HG03354 (cell line): ENCODE results near the gene SUGP1.

Experiments used
- ATAC-seq: cut with Tn5 transposase; IDR thresholded peaks from one replicate; pipeline ENCODE4 v1.9.1; 2021; ENCODE audit warnings: mild to moderate bottlenecking; ENCODE audit not compliant: unreplicated experiment, poor library complexity, severe bottlenecking

SUGP1 gene

DNA sequence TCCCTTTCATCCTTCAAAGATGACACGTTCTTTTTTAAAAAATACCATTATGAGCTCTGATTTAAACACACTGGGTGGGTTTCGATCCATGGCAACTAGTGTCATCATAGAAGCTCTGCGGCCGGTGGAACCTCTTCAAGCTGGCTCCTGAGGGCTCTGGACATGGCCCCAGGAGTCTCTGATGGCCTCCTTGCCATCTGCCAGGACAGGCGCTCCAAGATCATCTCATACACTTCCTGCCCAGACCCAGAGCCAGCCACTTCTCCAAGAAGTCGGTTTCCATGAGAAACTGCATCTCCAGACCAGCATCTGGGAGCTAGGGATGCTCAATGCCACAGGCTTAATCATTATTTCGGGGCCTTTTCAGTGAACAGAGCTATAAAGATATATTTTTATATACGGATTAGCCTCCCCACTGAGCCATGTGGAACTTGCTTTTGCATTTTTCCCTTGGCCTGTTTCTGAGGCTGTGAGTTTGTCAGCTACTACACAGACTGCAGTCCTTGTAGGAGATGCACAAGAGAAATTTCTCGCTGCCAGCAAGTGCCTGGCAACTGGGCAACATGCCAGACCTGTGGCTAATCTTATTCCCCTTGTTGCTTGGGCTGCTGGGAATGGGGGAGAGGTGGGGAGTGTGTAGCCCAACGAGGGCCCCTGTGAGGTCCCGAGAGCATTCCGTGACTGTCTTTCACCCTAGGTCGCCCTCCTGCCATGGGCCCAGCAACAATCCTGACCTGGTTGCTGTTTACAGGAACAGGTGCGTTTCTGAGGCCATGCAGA is 15.9 kb downstream of the SUGP1 start:
- no peak for ATAC-seq

DNA sequence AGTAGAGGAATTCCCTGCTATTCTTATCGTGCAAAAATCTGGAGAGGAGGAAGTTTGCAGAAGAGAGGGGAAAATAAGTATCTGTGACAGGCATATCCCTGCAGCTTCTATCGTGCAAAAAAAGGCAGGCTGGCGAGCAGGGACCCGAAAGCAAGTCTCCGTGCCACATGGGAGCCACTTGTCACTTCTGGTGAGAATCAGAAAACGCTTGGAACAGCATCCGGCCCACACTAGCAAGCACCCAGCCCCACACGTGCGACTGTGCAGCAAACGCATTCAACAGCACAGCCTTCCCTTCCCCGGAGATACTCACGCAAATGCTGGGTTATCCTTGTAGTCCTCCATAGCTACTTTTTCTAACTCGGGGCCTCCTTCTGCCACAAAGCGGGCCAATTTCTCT is 16.9 kb downstream of the SUGP1 start:
- no peak for ATAC-seq

DNA sequence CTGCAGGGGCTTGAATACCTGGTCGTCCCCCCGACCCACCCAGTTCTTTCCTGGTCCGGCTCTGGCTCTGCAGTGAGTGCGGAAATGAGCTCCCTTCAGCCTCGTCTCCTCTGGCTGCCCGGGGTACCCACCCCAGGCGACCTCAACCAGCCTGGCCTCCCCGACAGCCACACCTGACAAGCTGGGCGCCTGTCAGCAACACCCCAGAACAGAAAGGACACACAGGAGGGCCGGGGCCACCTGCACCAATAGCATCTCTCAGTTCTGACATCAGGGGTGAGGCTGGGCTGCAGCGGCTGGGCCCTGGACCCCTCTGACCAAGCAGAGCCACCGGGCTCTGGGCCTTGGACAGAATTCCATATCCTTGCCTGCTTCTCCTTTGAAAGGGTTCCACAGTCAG is 19.7 kb downstream of the SUGP1 start:
- ATAC-seq: no peak

DNA sequence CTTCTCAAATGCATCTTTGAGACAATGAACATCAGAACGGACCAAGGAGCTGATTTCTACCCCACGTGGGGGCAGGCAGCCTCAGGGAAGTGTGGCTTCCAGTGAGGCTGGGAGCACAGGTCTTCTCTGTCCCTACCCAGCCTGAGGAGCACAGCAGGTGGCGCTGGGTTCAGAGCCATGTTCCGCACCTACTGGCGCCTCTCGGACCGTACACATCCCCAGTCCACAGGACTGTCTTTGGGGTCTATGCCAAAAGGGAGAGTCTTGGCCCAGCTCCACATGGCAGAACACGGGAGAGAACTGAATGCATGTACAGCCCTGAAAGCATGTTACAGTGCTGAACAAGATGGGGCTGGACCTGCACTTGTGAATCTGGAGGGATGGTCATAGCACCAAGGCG is 22.6 kb downstream of the SUGP1 start:
- ATAC-seq: no peak

DNA sequence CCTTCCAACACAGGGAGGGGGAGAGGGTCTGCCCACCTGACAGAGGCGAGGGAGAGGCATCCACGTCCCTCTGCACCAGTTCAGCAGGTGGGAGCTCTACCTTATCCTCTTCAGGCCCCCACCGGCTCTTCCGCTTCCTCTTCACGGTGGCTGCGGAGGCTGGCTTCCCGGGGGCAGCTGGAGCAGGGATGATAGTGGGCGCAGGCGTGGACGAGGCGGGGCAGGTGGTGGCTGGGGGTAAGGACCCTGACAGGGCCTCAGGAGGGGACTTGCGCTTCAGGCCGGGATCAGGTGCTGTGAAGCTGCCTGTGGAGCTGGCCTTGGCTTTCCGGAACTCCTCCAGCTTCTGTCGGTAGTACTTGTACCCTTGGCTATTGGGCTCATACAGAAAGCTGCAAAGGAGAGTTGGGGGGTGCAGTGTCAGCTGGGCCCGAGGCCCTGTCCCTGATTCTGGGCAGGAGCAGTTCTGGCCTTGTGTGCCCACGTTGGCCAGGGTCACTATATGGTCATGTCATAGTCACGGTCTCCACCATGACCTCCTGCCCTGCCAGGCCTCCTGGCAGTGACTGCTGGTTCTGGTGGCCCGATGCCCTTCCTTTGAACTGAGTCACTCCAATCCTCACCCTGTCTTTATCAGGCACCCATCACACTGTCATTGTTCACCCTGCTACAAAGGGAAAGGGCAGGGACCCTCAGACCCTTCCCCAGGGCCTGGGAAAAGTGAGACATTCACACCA is 23.2 kb downstream of the SUGP1 start:
- ATAC-seq: no peak

DNA sequence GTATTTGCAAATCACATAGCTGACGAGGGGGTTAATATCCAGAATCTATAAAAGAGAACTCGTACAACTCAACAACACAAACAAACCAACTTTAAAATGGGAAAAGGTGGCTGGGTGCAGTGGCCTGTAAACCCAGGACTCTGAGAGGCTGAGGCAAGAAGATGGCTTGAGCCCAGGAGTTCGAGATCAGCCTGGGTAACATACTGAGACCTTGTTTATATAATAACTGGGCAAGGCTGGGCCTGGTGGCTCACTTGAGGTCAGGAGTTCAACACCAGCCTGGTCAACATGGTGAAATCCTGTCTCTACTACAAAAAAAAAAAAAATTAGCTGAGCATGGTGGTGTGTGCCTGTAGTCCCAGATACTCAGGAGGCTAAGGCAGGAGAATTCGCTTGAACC is 25.4 kb downstream of the SUGP1 start:
- ATAC-seq: no peak

DNA sequence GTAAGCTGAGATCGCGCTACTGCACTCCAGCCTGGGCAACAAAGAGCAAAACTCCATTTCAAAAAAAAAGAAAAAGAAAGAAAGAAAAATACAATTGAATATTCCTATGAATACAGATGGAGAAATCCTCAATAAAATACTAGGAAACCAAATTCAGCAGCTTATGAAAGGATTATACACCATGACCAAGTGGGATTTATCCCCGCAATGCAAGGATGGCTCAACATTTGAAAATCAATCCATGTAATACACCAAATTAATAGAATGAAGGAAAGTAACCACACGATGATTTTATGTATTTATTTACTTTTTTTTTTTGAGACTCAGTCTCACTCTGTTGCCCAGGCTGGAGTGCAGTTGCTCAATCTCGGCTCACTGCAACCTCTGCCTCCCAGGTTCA is 27.7 kb downstream of the SUGP1 start:
- no peak for ATAC-seq

DNA sequence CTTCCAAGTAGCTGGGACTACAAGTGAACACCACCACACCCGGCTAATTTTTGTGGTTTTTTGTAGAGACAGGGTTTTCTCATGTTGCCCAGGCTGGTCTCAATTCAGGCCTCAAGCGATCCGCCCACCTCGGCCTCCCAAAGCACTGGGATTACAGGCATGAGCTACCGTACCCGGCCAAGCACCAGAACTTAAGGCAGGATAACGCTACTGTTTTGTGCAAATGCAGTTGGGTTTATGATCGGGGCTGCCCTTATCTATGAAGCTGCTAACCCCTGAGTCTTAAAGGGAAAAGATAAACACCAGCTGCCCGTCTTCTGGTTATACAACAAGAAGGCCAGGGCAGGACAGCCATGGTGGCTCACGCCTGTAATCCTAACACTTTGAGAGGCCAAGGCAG is 34.6 kb downstream of the SUGP1 start:
- no peak for ATAC-seq

DNA sequence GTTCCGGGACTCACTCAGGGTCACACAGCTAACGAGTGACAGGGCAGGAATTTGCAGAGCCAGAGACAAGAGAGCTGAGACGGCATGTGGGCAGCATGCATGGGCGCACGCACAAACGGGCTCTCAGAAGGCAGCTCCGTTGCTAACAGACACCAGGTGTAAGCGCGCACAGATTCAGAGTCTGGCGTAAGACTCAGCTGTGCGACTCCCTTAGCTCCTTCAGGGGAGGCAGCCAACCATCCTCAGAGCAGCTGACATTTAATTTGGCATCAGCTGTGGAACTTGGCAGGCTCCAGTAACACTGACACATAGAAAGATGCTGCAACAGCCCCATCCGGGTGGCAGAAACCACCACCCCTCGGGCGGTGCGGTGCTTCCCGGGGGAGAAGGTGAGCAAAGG is 39.7 kb downstream of the SUGP1 start:
- ATAC-seq: no peak

DNA sequence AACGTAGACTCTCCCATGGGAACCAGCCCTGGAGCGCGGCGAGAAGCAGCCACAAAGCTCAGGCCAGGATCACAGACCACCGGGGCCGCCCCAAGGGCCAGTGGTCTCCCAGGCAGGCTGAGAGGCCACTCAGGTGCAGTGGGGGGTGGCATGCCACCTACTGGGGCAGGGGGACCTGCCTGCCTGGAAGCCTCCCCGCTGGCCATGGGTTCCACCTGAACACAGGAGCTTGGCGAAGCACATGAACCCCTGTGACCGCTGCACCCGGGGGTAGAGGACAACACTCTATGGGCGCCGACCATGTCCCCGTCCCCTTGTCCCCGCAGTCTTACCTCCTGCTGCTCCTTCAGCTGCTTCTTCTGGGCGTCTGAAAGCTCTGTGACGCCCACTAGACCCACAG is 40.5 kb downstream of the SUGP1 start:
- ATAC-seq: no peak

DNA sequence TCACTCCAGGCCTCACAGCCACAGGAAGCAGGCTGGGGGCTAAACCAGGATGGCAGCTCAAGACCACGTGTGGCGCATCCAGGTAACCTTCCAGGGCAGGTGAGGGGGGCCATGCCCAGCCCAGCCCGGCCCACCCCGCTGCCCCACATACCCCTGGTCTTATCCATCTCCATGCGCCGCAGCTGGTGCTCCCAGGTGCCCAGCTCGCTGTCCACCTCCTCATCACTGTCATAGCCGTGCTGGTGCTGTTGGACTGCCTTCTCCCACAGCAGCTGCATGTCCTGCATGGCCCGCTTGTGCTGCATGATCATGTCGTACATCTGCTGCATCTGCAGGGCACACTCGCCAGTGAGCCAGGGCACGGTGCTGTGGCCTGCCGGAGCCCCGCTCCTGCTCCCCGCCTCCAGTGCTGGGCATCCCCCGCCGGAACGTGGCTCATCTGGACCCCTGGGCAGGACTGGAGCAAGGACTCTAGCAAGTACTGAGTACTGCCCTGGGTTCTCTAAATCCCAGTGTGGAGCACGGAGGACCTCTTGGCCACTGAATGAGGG is 41.2 kb downstream of the SUGP1 start:
- no peak for ATAC-seq

DNA sequence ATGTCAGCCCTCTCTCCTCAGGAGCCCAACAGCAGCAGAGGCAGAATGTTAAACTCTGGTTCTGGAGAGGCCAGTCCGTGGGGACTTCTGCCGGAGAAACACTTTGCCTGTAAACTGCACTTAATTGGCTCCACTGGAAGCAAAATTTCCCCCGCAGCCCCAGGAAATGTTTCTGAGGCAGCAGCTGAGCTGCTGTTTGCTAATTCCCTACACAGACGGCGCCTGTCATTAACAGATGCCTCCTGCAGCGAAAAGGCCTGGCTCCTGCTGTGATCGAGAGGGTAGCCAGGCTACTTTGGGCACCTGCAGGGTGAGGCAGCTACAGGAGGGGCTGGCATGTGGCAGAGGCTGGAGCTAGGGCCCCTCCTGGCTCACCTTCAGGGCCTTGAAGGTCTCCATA is 42.0 kb downstream of the SUGP1 start:
- ATAC-seq: no peak

DNA sequence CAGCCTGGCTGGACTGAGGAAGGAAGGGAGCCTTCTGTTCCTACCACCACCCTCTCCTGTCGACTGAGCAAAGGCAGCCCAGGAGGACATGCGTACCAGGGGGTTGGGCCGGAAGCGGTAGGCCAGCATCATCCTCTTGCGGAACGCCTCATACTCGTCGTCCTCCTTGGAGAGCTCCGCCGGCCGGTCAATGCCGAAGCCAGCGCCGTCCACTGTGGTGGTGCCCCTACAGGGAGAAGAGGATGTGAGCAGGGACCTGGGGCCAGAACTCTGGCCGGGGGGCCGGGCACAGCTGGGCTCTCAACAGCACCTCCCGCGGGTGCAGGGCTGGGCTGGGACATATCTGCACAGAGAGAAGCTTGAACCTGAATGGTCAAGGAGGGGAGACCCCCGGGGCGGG is 43.5 kb downstream of the SUGP1 start:
- no peak for ATAC-seq

DNA sequence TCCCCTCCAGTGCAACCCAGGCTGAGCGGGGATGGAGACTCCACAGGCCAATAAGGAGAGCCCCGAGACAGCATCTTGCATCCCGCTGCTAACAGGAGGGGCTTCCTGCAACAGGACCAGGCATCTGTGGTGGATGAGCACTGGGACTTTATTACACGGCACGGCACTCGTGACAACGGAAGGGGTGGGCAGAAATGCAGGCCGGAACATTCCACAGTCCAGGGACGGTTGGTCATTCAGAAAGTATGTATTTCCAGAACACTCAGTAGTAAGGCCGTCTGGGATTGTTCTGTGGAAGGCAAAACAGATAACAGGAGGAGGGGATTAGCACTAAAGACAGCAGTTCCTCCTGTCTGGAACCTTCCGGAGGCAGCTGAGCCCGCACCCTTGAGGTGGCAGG is 43.9 kb downstream of the SUGP1 start:
- ATAC-seq: no peak

DNA sequence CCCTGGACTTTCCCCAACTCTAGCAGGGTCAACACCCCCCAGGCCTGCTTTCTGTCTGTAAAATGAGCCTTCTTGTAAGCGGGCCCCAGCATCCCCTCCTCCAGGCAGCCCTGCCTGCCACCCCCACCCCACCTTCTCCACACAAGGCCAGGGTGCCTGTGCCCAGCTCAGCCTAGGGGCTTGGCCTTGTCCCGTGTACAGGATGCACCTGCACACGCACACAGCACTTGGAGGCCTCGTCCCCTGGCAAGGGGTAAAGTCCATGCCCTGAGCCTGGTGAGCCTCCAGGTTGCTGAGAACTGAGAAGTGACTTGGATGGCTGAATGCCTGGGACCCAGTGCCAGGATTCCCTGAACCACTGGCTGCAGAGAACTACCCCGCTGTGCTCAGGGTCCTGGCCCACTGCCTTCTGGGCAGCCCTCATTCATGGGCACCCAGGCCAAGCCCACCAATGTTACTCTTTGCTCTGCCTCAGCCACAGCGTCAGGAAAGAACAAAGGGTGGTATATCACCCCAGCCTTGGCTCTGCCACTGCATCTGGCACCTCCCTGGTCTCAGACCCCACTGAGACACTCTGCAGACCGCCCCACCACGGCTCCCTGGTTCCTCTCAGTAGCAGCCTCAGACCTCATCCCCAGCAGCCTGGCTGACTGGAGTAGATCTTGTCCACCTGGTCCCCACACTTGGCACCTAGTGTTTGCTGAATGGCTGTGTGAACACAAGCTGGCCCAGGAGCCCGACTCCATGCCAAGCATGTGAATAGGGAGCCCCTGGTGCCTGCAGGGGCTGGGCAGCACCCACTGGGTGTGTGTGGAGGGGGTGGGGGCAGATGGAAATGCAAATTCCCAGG is 45.4 kb downstream of the SUGP1 start:
- ATAC-seq: no peak

DNA sequence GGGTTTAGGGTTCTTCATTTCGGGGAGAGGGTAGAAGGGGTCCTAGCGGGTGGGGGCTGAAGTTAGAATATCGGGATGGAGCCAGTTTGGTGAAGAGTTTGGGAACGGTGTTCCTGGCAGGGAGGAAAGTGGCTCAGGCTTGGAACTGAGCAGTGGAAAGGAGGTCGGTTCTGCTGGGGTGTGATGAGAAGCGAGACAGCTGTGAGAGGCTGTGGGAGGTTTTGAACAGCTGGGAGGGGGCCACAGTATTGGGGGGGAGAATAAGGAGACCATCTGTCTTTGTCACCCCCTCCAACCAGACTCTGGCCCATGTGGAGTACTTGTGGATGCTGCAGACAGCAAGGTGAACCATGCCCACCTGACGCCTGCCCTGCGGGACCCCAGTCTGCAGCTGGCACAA is 46.2 kb downstream of the SUGP1 start:
- ATAC-seq: no peak

DNA sequence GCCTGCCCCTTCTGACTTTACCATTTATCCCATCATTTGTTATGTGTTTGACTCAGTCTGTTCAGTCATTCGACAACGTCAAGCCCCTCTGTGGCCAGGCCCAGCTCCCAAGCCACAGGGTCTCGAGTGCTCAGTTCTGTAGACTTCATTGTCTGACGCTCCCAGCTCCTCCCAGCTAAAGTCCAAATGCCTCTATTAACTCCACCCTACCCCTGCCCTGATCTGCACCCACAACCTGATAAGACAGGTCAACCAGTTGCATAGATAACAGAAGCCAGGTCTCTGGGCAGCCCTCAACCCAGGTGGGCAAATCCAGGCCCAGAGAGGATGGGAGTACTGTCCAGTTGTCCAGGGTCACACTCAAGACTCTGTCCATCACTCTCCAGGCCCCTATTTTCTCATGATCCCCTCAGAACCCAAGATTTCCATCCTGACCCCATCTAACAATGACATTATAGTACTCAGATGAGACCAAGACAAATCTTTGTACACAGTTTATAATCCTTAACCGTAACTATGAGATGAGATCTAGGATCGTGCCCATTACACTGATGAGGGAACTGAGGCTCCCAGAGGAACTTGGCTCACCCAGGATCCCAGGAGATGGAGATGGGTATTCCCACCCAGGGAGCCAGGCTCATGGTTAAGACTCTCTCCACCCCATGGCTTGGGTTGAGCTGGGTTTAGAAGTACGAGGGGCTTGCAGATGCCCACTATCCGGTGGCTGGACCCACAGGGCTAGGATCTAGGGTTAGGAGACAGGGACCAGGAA is 48.3 kb downstream of the SUGP1 start:
- ATAC-seq: no peak

DNA sequence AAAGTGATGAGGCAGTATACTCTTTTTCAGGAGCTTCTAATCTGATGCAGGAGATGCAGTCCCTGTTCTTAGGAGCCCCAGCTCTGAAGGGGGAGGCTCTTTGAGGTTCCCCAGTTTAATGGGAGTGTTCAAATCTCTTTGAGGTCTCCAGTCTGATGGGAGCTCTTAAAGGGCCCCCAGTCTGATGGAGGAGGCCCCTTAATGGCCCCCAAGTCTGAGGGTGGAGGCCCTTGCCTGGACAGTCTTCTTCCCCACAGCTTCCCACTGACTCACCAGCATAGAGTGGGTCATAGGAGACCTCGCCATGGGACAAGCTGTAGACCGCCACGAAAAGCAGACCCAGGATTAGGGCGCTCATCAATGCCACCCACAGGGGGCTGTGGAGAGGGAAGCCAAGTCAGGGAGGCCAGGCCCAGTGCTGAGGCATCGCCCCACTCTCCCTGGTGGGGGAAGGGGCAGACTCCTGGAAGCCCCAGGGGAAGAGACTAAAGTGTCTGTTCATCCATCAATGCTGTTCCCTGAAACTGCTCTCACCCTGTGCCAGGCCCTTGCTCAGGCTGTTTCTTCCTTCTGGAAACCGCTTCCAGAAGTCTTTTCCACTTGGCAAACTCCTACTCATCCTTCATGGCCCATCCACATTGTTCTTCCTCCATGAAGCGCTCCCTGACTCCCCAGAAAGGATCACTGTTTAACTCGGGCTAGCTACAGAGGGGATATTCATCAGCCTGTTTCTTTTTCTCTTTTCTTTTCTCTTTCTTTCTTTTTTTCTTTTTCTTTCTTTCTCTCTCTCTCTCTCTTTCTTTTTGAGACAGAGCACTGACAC is 49.3 kb downstream of the SUGP1 start:
- no peak for ATAC-seq
